HG03108 (cell line): ENCODE measurements around the gene MED26.
A peak's percentile ranks its signal among the peaks of the same experiment; 100 is the strongest.

Experiments used
- ATAC-seq: cut with Tn5 transposase; IDR thresholded peaks from one replicate; pipeline ENCODE4 v1.9.1; 2021; ENCODE audit warnings: moderate library complexity; ENCODE audit not compliant: unreplicated experiment

The MED26 gene

GRCh38 chr19:16590876-16591802 lies 36.9 kb downstream of the MED26 start:
- ATAC-seq: no peak

- no peak for ATAC-seq
Measured at GRCh38 chr19:16589917-16590316, 38.1 kb downstream of the MED26 start.

GRCh38 chr19:16588824-16589577 lies 39.0 kb downstream of the MED26 start:
- ATAC-seq: peak; percentile 7

- ATAC-seq: peak; percentile 34
Measured at GRCh38 chr19:16587833-16588823, 39.9 kb downstream of the MED26 start.

- no peak for ATAC-seq
Measured at GRCh38 chr19:16586991-16587832, 40.8 kb downstream of the MED26 start.

- ATAC-seq: no peak
Measured at GRCh38 chr19:16586477-16586871, 41.5 kb downstream of the MED26 start.

GRCh38 chr19:16585808-16586476 lies 42.1 kb downstream of the MED26 start:
- ATAC-seq: peak; percentile 25

GRCh38 chr19:16585094-16585801 lies 42.8 kb downstream of the MED26 start:
- ATAC-seq: no peak

GRCh38 chr19:16584248-16585093 lies 43.5 kb downstream of the MED26 start:
- peak; percentile 40 for ATAC-seq

GRCh38 chr19:16582486-16583261 lies 45.3 kb downstream of the MED26 start:
- ATAC-seq: no peak

GRCh38 chr19:16581971-16582343 lies 46.0 kb downstream of the MED26 start:
- ATAC-seq: no peak

- no peak for ATAC-seq
Measured at GRCh38 chr19:16581145-16581970, 46.6 kb downstream of the MED26 start.

- no peak for ATAC-seq
Measured at GRCh38 chr19:16579381-16579780, 48.6 kb downstream of the MED26 start.

- no peak for ATAC-seq
Measured at GRCh38 chr19:16577531-16577985, 50.4 kb downstream of the MED26 start.

GRCh38 chr19:16576690-16577530 lies 51.1 kb downstream of the MED26 start:
- ATAC-seq: no peak
